ENCODE measurements around the gene GLTPD2. TPM values are rescaled to one million over a fixed set of nuclear protein-coding genes. Genes with fewer than 3 reads are reported as not detected.

Gene GLTPD2
- total RNA-seq, 1 experiment from 2014 or later: not detected

- Histone ChIP-seq H2BK5ac (ENCODE audit: insufficient read length, low read length) (no peak overlapping the region), H2BK15ac (ENCODE audit: low read depth, low read length) (no peak overlapping the region), H2BK12ac (ENCODE audit: insufficient read length, low read depth, low read length) (no peak overlapping the region), H3K4me1 (ENCODE audit: insufficient read depth, low read length) (no peaks in the 10 kb centered on the region; the same call in 1 of the 2 replicates), H3K9me3 (ENCODE audit: control insufficient read depth, low read depth, low read length) (no peaks in the 10 kb centered on the region), H3K27me3 (ENCODE audit: insufficient read depth, low read length) (no peaks in the 10 kb centered on the region), H3K18ac (ENCODE audit: insufficient read length, low read depth, low read length) (no peak overlapping the region), H3T11ph (ENCODE audit: low read length) (no peak overlapping the region), H2BK20ac (ENCODE audit: low read depth, low read length, poor library complexity, severe bottlenecking) (no peak overlapping the region), H3K79me2 (ENCODE audit: insufficient read depth, low read length) (peaks cover 12% of the 10 kb centered on the region; the same call in 1 of the 2 replicates), H3K4ac (ENCODE audit: low read depth, low read length) (no peak overlapping the region), H3K79me1 (ENCODE audit: insufficient read depth, low read depth, low read length, poor library complexity, severe bottlenecking) (peaks cover 10% of the 10 kb centered on the region), H3K4me2 (ENCODE audit: insufficient read depth, insufficient read length, low read length) (no peak overlapping the region), H3K14ac (ENCODE audit: insufficient read depth, low read length) (no peak overlapping the region), H3K23ac (ENCODE audit: insufficient read length, low read depth, low read length) (no peak overlapping the region), H3K9ac (ENCODE audit: extremely low read depth, insufficient read length, low read length) (no peak overlapping the region), H4K91ac (ENCODE audit: insufficient read length, low read depth, low read length) (no peak overlapping the region), H3K27ac (ENCODE audit: insufficient read length, low read depth, low read length) (no peak overlapping the region), H3K23me2 (ENCODE audit: insufficient read length, low read depth, low read length, poor library complexity, severe bottlenecking) (peaks cover 7% of the 10 kb centered on the region), H2BK120ac (ENCODE audit: low read depth, low read length, poor library complexity, severe bottlenecking) (no peak overlapping the region), H4K20me1 (ENCODE audit: control insufficient read depth, insufficient read depth, insufficient read length) (no peaks in the 10 kb centered on the region), H4K8ac (replicated peaks; ENCODE audit: insufficient read length, low read depth, low read length) (no peak overlapping the region), H2AK5ac (ENCODE audit: insufficient read length, low read length) (no peak overlapping the region), H2AFZ (ENCODE audit: low read length) (no peak overlapping the region), H3K56ac (ENCODE audit: insufficient read length, low read depth, low read length) (no peak overlapping the region), H4K5ac (ENCODE audit: insufficient read length, low read depth, low read length) (no peak overlapping the region)
- Mint-ChIP-seq H3K4me1 (peaks cover 35 to 38% of the 10 kb centered on the region in 2 experiments), H3K36me3 (ENCODE audit: insufficient read depth in 1 of 3, low read depth in 3 of 3) (peaks cover 0 to 14% (median 0%) of the 10 kb centered on the region in 3 experiments; a peak in 3 of 7 replicates), H3K27ac (no peak overlapping the region; a peak in 1 of 7 replicates), H3K9me3 (no peaks in the 10 kb centered on the region), H3K27me3 (ENCODE audit: low read depth) (0 out of 2 replicates have a peak, but pooled peaks cover 1% of the 10 kb centered on the region), H3K4me3 (no peak overlapping the region)
- DNase-seq: no peak
- no CpG with 5 or more reads among the region's 3 CpGs for WGBS (ENCODE audit: extremely low coverage, insufficient read length, low lambda C conversion rate)
- no peak for TF ChIP-seq CTCF (conservative IDR thresholded peaks at IDR 0.05)
Measured at GRCh38 chr17:4838309-4838785, 49.6 kb downstream of the GLTPD2 start.
